NCI-H526 (cell line): ENCODE measurements around the gene TTC19.
A peak's percentile ranks its signal among the peaks of the same experiment; 100 is the strongest.

Experiments used
- DNase-seq, 2 experiments: peaks; one replicate each; lab custom pipeline; 2025; lab: John Stamatoyannopoulos, UW

TTC19 gene

GRCh38 chr17:15999141-15999973, at the start of gene TTC19, which contains the start of gene ZSWIM7:
Gene TTC19 (plus strand): TSS chr17:15999824. CDS start chr17:15999849, 25 bp downstream.
Gene ZSWIM7 (minus strand): TSS chr17:15999704. CDS start chr17:15999594, 110 bp downstream.
- peak; percentile 79 to 95 for DNase-seq

GRCh38 chr17:15951368-15952047, 48.1 kb upstream of the TTC19 start:
- no peak for DNase-seq

- no peak for DNase-seq
These were observed 47.5 kb upstream of the TTC19 start for GRCh38 chr17:15952048-15952532.

- no peak for DNase-seq
These were observed 46.5 kb upstream of the TTC19 start for GRCh38 chr17:15952916-15953790.

GRCh38 chr17:15954222-15954621, 45.4 kb upstream of the TTC19 start:
- DNase-seq: no peak

- no peak for DNase-seq
These were observed 43.7 kb upstream of the TTC19 start for GRCh38 chr17:15955793-15956541.

- DNase-seq: no peak
These were observed 42.4 kb upstream of the TTC19 start for GRCh38 chr17:15957206-15957605.

- no peak for DNase-seq
These were observed 41.9 kb upstream of the TTC19 start for GRCh38 chr17:15957608-15958307.

GRCh38 chr17:15958484-15958854, 41.2 kb upstream of the TTC19 start:
- DNase-seq: no peak

GRCh38 chr17:15963670-15964110, 35.9 kb upstream of the TTC19 start:
- no peak for DNase-seq

- peak; percentile 63 to 65 for DNase-seq
These were observed 34.1 kb upstream of the TTC19 start for GRCh38 chr17:15965528-15965927.

GRCh38 chr17:15966183-15966878, 33.3 kb upstream of the TTC19 start:
- peak; percentile 44 to 49 for DNase-seq

GRCh38 chr17:15966879-15967248, 32.8 kb upstream of the TTC19 start:
- DNase-seq: peak in 1 of 2 experiments; percentile 11

GRCh38 chr17:15967706-15968399, 31.8 kb upstream of the TTC19 start:
- no peak for DNase-seq

GRCh38 chr17:15969463-15969862, 30.2 kb upstream of the TTC19 start:
- no peak for DNase-seq

- DNase-seq: no peak
These were observed 29.1 kb upstream of the TTC19 start for GRCh38 chr17:15970500-15970899.

GRCh38 chr17:15971098-15971678, 28.4 kb upstream of the TTC19 start:
- DNase-seq: no peak

GRCh38 chr17:15971882-15972281, 27.7 kb upstream of the TTC19 start:
- no peak for DNase-seq

GRCh38 chr17:15972497-15972951, 27.1 kb upstream of the TTC19 start:
- no peak for DNase-seq
